WTC11 (cell line): Measurements from ENCODE around the gene UROC1. TPM values are rescaled to one million over a fixed set of nuclear protein-coding genes. Genes with fewer than 3 reads are reported as not detected.

Source experiments
- ATAC-seq: fragments of 200-7000 bp; cut with Tn5 transposase; 2 replicates; pipeline ENCODE4 v1.10.0; 2021; ENCODE audit warnings: mild to moderate bottlenecking, moderate library complexity
- CTCF ChIA-PET: fragments of 300-600 bp; sonication (Branson Sonifier 250); formaldehyde crosslinking; loops from one replicate; lab custom pipeline; 2021; ENCODE audit warnings: antibody characterized with exemption; lab: Charles Lee
- POLR2A ChIA-PET: fragments of 350-600 bp; sonication (Branson Sonifier 250); formaldehyde crosslinking; loops from one replicate; lab custom pipeline; 2021; ENCODE audit warnings: antibody characterized with exemption; lab: Charles Lee
- DNase-seq: peaks from one replicate; pipeline ENCODE4 v3.0.0; 2021; ENCODE audit warnings: low spot score
- H3K27ac Mint-ChIP-seq: 2 replicates; pipeline ENCODE4 v1.8.0; 2021; ENCODE audit warnings: mixed read lengths
- H3K27me3 Mint-ChIP-seq: 2 replicates; pipeline ENCODE4 v1.8.0; 2021; ENCODE audit warnings: low read depth, mild to moderate bottlenecking, moderate library complexity, mixed read lengths
- H3K36me3 Mint-ChIP-seq: 2 replicates; pipeline ENCODE4 v1.8.0; 2021; ENCODE audit warnings: mixed read lengths
- H3K4me1 Mint-ChIP-seq: 2 replicates; pipeline ENCODE4 v1.8.0; 2022; ENCODE audit warnings: mixed read lengths
- H3K4me3 Mint-ChIP-seq: 2 replicates; pipeline ENCODE4 v1.8.0; 2021; ENCODE audit warnings: mild to moderate bottlenecking, moderate library complexity, mixed read lengths
- H3K9me3 Mint-ChIP-seq: 2 replicates; pipeline ENCODE4 v1.8.0; 2021; ENCODE audit warnings: mixed read lengths
- CBFB ChIP-seq: sonication (generic); formaldehyde crosslinking; IDR thresholded peaks from 2 replicates; pipeline ENCODE4 v1.8.1; 2022; ENCODE audit warnings: mild to moderate bottlenecking, low read depth, missing genetic modification reagents
- FOXJ3 ChIP-seq: sonication (generic); formaldehyde crosslinking; IDR thresholded peaks from 2 replicates; pipeline ENCODE4 v1.9.0; 2021; ENCODE audit warnings: missing genetic modification reagents, mild to moderate bottlenecking, borderline replicate concordance
- FOXK1 ChIP-seq: sonication (generic); formaldehyde crosslinking; IDR thresholded peaks from 2 replicates; pipeline ENCODE4 v1.8.0; 2022; ENCODE audit warnings: mild to moderate bottlenecking, moderate library complexity, missing genetic modification reagents
- FOXP1 ChIP-seq: sonication (generic); formaldehyde crosslinking; IDR thresholded peaks from 2 replicates; pipeline ENCODE4 v1.8.0; 2022; ENCODE audit warnings: missing genetic modification reagents, mild to moderate bottlenecking, moderate library complexity, borderline replicate concordance
- GTF2I ChIP-seq: fragments of 250-450 bp; sonication (Bioruptor Pico); conservative IDR thresholded peaks from 2 replicates; pipeline ENCODE4 v1.4.0; 2021; ENCODE audit warnings: mild to moderate bottlenecking
- IRF2 ChIP-seq: sonication (generic); formaldehyde crosslinking; IDR thresholded peaks from 2 replicates; pipeline ENCODE4 v1.8.0; 2022; ENCODE audit warnings: low read depth, missing genetic modification reagents, borderline replicate concordance
- MYBL2 ChIP-seq: sonication (generic); formaldehyde crosslinking; IDR thresholded peaks from 2 replicates; pipeline ENCODE4 v1.8.1; 2023; ENCODE audit warnings: mild to moderate bottlenecking, moderate library complexity, missing genetic modification reagents
- NFE2L1 ChIP-seq: sonication (generic); formaldehyde crosslinking; IDR thresholded peaks from 2 replicates; pipeline ENCODE4 v1.8.1; 2023; ENCODE audit warnings: missing genetic modification reagents
- PRRX2 ChIP-seq: fragments of 250-450 bp; sonication (Bioruptor Pico); IDR thresholded peaks from 2 replicates; pipeline ENCODE4 v1.8.0; 2021; ENCODE audit warnings: mild to moderate bottlenecking
- RELA ChIP-seq: sonication (generic); formaldehyde crosslinking; IDR thresholded peaks from 2 replicates; pipeline ENCODE4 v1.8.1; 2022; ENCODE audit warnings: missing genetic modification reagents, mild to moderate bottlenecking, borderline replicate concordance
- SMAD3 ChIP-seq: sonication (generic); formaldehyde crosslinking; IDR thresholded peaks from 2 replicates; pipeline ENCODE4 v1.8.0; 2022; ENCODE audit warnings: missing genetic modification reagents, mild to moderate bottlenecking, borderline replicate concordance
- SOX15 ChIP-seq: fragments of 250-450 bp; sonication (Bioruptor Pico); IDR thresholded peaks from 2 replicates; pipeline ENCODE4 v1.9.0; 2021; ENCODE audit warnings: mild to moderate bottlenecking
- SP1 ChIP-seq: sonication (generic); formaldehyde crosslinking; conservative IDR thresholded peaks from 2 replicates; pipeline ENCODE4 v1.8.1; 2022; ENCODE audit warnings: missing genetic modification reagents
- TP53 ChIP-seq: sonication (generic); formaldehyde crosslinking; IDR thresholded peaks from 2 replicates; pipeline ENCODE4 v1.8.1; 2023; ENCODE audit warnings: mild to moderate bottlenecking, missing genetic modification reagents
- ZNF138 ChIP-seq: sonication (generic); formaldehyde crosslinking; conservative IDR thresholded peaks from 2 replicates; pipeline ENCODE4 v1.8.1; 2022; ENCODE audit warnings: mild to moderate bottlenecking, moderate library complexity, missing genetic modification reagents
- ZNF232 ChIP-seq: sonication (generic); formaldehyde crosslinking; IDR thresholded peaks from 2 replicates; pipeline ENCODE4 v1.8.0; 2022; ENCODE audit warnings: mild to moderate bottlenecking, missing genetic modification reagents
- ZNF396 ChIP-seq: fragments of 250-450 bp; sonication (Bioruptor Pico); IDR thresholded peaks from 2 replicates; pipeline ENCODE4 v1.8.0; 2021; ENCODE audit warnings: mild to moderate bottlenecking, moderate library complexity, borderline replicate concordance
- total RNA-seq: library from RNA; stranded (reverse); gene quantifications from 3 replicates; pipeline ENCODE4 v1.2.3, GENCODE V29; 2021
- TF ChIP-seq, protein P1 (sequence below): sonication (generic); formaldehyde crosslinking; IDR thresholded peaks from 2 replicates; pipeline ENCODE4 v1.8.1; 2023; ENCODE audit warnings: mild to moderate bottlenecking, missing genetic modification reagents, moderate library complexity
- TF ChIP-seq, protein P2 (sequence below): sonication (generic); formaldehyde crosslinking; conservative IDR thresholded peaks from 2 replicates; pipeline ENCODE4 v1.8.1; 2023; ENCODE audit warnings: mild to moderate bottlenecking, low read depth, missing genetic modification reagents, moderate library complexity
- TF ChIP-seq, protein P3 (sequence below): sonication (generic); formaldehyde crosslinking; IDR thresholded peaks from 2 replicates; pipeline ENCODE4 v1.8.0; 2023; ENCODE audit warnings: missing genetic modification reagents
- TF ChIP-seq, protein P4 (sequence below): sonication (generic); formaldehyde crosslinking; IDR thresholded peaks from 2 replicates; pipeline ENCODE4 v1.8.1; 2022; ENCODE audit warnings: low read depth, missing genetic modification reagents, borderline replicate concordance
- TF ChIP-seq, protein P5 (sequence below): sonication (generic); formaldehyde crosslinking; IDR thresholded peaks from 2 replicates; pipeline ENCODE4 v1.8.1; 2022; ENCODE audit warnings: mild to moderate bottlenecking, missing genetic modification reagents, moderate library complexity, borderline replicate concordance
- TF ChIP-seq, protein P6 (sequence below): sonication (generic); formaldehyde crosslinking; IDR thresholded peaks from 2 replicates; pipeline ENCODE4 v1.8.0; 2022; ENCODE audit warnings: mild to moderate bottlenecking, missing genetic modification reagents
- TF ChIP-seq, protein P7 (sequence below): fragments of 250-450 bp; sonication (Bioruptor Pico); IDR thresholded peaks from 2 replicates; pipeline ENCODE4 v1.9.0; 2021; ENCODE audit warnings: mild to moderate bottlenecking

The UROC1 gene
- total RNA-seq, 1 experiment from 2014 or later = not detected

DNA sequence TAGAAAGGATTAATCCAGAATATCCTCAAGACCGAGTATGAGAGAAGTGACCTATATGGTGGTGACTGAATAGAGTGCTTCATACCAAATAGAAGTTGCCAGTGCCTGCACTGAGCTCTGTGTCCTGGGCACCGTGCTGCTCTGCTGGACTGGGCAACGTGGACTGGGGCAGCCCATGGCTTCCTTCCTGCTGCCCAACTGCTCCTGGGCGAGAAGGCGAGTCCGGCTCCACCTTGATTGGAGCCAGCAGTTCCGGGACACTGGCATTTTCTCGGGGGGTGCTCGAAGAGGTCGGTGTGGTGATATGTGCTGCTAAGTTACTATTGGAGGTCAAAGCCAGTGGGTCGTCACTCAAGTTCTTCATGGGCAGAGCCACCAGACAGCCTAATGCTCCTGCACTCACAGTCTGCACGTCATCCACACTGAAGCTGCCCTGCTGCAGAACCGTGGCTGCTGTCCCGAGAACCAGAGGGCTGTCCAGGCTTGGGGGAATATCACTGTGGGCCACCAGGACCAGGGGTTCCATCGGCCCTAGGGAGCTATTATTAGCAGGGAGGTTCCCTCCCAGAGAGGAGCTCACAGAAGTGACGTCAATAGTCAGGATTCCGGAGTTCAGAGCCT is 56.0 kb downstream of the UROC1 start:
- no peaks in the 10 kb centered on the region for H3K27me3 Mint-ChIP-seq
- no peak overlapping the region for H3K4me3 Mint-ChIP-seq
- H3K9me3 Mint-ChIP-seq = no peaks in the 10 kb centered on the region
- TF ChIP-seq, protein P1, sequence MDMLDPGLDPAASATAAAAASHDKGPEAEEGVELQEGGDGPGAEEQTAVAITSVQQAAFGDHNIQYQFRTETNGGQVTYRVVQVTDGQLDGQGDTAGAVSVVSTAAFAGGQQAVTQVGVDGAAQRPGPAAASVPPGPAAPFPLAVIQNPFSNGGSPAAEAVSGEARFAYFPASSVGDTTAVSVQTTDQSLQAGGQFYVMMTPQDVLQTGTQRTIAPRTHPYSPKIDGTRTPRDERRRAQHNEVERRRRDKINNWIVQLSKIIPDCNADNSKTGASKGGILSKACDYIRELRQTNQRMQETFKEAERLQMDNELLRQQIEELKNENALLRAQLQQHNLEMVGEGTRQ (CRISPR knock-in tag) = no peak
- no peak for TF ChIP-seq CBFB (CRISPR knock-in tag)
- no peak for TF ChIP-seq FOXP1 (CRISPR knock-in tag)
- TF ChIP-seq IRF2 (CRISPR knock-in tag) = no peak
- TF ChIP-seq, protein P2, sequence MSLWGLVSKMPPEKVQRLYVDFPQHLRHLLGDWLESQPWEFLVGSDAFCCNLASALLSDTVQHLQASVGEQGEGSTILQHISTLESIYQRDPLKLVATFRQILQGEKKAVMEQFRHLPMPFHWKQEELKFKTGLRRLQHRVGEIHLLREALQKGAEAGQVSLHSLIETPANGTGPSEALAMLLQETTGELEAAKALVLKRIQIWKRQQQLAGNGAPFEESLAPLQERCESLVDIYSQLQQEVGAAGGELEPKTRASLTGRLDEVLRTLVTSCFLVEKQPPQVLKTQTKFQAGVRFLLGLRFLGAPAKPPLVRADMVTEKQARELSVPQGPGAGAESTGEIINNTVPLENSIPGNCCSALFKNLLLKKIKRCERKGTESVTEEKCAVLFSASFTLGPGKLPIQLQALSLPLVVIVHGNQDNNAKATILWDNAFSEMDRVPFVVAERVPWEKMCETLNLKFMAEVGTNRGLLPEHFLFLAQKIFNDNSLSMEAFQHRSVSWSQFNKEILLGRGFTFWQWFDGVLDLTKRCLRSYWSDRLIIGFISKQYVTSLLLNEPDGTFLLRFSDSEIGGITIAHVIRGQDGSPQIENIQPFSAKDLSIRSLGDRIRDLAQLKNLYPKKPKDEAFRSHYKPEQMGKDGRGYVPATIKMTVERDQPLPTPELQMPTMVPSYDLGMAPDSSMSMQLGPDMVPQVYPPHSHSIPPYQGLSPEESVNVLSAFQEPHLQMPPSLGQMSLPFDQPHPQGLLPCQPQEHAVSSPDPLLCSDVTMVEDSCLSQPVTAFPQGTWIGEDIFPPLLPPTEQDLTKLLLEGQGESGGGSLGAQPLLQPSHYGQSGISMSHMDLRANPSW (CRISPR knock-in tag) = no peak
- TF ChIP-seq ZNF138 (CRISPR knock-in tag) = no peak
- no peak for TF ChIP-seq SP1
- TF ChIP-seq MYBL2 (CRISPR knock-in tag) = no peak
- TF ChIP-seq RELA (CRISPR knock-in tag) = no peak
- TF ChIP-seq, protein P3, sequence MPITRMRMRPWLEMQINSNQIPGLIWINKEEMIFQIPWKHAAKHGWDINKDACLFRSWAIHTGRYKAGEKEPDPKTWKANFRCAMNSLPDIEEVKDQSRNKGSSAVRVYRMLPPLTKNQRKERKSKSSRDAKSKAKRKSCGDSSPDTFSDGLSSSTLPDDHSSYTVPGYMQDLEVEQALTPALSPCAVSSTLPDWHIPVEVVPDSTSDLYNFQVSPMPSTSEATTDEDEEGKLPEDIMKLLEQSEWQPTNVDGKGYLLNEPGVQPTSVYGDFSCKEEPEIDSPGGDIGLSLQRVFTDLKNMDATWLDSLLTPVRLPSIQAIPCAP (CRISPR knock-in tag) = no peak
- no peak for TF ChIP-seq NFE2L1 (CRISPR knock-in tag)
- no peak for TF ChIP-seq TP53 (CRISPR knock-in tag)
- TF ChIP-seq, protein P4, sequence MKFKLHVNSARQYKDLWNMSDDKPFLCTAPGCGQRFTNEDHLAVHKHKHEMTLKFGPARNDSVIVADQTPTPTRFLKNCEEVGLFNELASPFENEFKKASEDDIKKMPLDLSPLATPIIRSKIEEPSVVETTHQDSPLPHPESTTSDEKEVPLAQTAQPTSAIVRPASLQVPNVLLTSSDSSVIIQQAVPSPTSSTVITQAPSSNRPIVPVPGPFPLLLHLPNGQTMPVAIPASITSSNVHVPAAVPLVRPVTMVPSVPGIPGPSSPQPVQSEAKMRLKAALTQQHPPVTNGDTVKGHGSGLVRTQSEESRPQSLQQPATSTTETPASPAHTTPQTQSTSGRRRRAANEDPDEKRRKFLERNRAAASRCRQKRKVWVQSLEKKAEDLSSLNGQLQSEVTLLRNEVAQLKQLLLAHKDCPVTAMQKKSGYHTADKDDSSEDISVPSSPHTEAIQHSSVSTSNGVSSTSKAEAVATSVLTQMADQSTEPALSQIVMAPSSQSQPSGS (CRISPR knock-in tag) = no peak
- TF ChIP-seq SOX15 (CRISPR knock-in tag) = no peak
- no peak for TF ChIP-seq SMAD3
- TF ChIP-seq, protein P5, sequence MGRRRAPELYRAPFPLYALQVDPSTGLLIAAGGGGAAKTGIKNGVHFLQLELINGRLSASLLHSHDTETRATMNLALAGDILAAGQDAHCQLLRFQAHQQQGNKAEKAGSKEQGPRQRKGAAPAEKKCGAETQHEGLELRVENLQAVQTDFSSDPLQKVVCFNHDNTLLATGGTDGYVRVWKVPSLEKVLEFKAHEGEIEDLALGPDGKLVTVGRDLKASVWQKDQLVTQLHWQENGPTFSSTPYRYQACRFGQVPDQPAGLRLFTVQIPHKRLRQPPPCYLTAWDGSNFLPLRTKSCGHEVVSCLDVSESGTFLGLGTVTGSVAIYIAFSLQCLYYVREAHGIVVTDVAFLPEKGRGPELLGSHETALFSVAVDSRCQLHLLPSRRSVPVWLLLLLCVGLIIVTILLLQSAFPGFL = no peak
- no peak for TF ChIP-seq ZNF232 (CRISPR knock-in tag)
- H3K4me1 Mint-ChIP-seq = no peaks in the 10 kb centered on the region
- no peak overlapping the region for H3K27ac Mint-ChIP-seq
- H3K36me3 Mint-ChIP-seq = peaks cover 81% of the 10 kb centered on the region
- CTCF ChIA-PET = no interaction called here
- DNase-seq = peak; percentile 4
- ATAC-seq = no peak
- POLR2A ChIA-PET = no interaction called here

DNA sequence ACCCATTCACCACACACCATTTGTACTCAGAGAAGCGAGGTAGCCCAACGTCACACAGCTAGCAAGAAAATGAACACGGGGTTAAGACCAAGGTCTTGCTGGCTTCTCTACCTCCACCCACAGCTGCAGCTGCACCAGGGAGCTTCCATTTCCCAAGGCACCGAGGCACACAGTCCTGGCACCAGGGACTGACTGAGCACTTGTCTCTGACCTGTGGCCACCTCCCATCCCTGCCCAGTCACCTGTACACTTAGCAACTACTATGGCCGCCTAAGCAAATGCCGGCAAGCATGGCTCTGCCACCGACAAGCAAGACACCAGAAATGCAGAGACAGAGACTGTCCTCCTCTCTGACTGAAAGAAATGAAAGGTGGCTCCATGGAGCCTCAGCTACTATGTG is 57.2 kb downstream of the UROC1 start:
- ATAC-seq (no peak), DNase-seq (no peak)
- Mint-ChIP-seq H3K9me3 (no peaks in the 10 kb centered on the region), H3K27ac (no peak overlapping the region), H3K4me3 (no peak overlapping the region), H3K27me3 (no peaks in the 10 kb centered on the region), H3K4me1 (no peaks in the 10 kb centered on the region), H3K36me3 (peaks cover 73% of the 10 kb centered on the region)
- ChIA-PET CTCF (no interaction called here), POLR2A (no interaction called here)
- TF ChIP-seq ZNF232 (CRISPR knock-in tag) (no peak), ZNF396 (no peak), NFE2L1 (CRISPR knock-in tag) (no peak), FOXK1 (CRISPR knock-in tag) (no peak), GTF2I (CRISPR knock-in tag) (no peak), FOXJ3 (CRISPR knock-in tag) (no peak), SMAD3 (no peak), PRRX2 (no peak)
- TF ChIP-seq, protein P6, sequence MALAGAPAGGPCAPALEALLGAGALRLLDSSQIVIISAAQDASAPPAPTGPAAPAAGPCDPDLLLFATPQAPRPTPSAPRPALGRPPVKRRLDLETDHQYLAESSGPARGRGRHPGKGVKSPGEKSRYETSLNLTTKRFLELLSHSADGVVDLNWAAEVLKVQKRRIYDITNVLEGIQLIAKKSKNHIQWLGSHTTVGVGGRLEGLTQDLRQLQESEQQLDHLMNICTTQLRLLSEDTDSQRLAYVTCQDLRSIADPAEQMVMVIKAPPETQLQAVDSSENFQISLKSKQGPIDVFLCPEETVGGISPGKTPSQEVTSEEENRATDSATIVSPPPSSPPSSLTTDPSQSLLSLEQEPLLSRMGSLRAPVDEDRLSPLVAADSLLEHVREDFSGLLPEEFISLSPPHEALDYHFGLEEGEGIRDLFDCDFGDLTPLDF = no peak
- TF ChIP-seq, protein P7, sequence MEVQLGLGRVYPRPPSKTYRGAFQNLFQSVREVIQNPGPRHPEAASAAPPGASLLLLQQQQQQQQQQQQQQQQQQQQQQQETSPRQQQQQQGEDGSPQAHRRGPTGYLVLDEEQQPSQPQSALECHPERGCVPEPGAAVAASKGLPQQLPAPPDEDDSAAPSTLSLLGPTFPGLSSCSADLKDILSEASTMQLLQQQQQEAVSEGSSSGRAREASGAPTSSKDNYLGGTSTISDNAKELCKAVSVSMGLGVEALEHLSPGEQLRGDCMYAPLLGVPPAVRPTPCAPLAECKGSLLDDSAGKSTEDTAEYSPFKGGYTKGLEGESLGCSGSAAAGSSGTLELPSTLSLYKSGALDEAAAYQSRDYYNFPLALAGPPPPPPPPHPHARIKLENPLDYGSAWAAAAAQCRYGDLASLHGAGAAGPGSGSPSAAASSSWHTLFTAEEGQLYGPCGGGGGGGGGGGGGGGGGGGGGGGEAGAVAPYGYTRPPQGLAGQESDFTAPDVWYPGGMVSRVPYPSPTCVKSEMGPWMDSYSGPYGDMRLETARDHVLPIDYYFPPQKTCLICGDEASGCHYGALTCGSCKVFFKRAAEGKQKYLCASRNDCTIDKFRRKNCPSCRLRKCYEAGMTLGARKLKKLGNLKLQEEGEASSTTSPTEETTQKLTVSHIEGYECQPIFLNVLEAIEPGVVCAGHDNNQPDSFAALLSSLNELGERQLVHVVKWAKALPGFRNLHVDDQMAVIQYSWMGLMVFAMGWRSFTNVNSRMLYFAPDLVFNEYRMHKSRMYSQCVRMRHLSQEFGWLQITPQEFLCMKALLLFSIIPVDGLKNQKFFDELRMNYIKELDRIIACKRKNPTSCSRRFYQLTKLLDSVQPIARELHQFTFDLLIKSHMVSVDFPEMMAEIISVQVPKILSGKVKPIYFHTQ = no peak
